GM18867 (cell line): ENCODE measurements around the gene C1orf232.

ENCODE experiments used
- ATAC-seq: cut with Tn5 transposase; IDR thresholded peaks from one replicate; pipeline ENCODE4 v1.9.1; 2021; ENCODE audit warnings: mild to moderate bottlenecking, moderate library complexity; ENCODE audit not compliant: unreplicated experiment

C1orf232 gene

DNA sequence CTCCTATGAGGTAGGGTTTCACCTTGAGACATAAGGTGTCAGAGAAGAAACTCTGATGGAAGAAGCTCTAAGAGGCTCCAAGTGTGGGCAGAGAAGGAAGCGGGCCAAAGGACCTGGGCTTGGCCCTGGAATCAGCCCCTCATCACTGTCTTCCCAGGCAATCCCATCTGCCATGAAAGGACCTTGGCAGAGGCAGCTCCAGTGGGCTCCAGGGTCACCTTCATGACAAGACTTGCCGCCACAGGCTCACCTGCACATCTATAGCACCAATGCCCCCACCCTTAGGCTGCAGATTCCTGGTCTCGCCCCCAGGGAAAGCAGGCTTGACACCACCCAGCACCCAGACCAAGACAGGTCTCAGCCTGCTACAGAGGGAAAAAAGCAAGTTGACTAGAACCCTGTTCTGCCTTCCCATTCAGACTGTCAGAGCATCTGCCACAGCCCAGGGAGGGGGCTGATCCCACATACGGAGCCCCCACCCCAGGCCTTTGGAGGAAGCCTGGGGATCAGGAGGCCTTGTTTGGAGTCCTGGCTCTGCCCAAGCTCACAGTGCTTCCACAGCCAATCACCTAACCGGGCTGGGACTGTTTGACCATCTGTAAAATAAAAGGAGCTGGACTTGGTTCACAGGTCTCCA, 10.4 kb downstream of the C1orf232 start:
- no peak for ATAC-seq

DNA sequence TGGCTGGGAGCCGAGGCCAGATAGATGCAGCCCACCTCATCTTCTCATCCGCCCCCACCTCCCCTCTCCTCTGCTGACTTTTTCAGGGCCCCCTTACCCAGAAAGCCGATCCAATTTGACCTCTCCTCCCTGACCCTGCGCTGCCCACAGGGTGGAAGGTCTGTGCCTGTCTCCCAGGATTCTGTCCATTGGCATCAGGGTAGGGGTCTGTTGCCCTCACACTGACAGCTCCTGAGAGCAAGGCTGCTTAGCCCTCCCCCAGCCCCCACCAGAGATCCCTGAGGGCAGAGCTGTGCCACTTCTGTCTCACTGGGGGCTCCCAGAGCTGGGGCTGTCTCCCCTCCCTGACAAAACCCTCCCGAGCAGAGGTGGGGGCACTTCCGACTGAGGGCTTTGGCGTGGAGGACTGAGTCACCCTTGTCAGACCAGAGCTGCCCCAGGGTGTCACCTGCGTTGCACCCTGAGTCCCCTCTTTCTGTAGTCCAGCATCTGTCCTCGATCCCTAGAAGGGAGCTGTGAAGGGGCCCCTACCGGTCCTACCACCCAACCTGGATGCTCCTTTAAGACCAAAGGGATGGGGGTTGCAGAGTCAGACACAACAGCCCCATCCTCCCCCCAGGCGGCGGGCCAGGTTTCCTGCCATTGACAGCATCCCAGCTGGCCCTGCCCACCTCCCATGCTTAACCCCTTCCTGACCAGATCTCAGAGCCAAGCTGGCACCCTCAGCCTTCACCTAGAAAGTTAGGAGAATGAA, 12.3 kb downstream of the C1orf232 start:
- ATAC-seq = no peak

DNA sequence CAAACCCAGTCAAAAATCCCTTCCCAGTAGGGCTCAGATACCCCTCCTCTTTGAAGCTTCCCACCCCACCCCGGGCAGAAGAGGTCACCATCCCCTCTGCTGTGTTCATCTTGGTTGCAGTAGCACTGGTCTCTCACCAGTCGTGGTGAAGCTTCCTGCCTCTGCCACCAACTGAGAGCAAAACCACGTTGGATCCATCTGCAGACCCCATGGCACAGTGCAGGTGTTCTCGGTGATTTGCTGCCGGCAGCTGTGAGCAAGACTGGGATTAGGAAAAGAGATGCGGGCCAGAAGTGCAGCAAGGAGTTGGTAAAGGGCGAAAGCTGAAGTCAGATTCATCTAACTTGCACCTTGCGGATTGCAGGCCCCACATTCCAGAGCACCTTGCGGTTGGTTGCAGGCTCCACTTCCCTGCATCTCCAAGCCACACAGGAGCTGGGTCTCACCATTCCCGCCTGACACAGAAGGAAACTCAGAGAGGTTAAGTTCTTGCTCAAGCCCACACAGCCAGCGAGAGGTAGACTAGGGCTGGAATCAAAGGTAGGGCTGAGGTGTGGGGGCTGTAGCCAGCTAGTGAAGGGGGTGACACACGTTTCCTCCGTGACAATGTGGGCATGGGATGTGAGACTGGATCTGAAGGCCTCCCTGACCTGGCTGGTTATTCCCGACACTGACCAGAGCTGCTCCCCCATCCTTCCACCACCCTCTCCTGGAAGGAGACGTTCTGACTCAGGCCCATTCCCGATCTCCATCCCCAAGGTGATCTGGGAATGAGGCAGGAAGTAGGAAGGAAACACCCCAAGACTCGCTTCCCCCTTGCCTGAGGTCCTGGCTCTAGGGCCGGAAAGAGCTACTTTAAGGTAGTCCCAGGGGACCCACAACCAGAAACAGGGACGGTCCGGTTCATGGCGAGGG, 13.1 kb downstream of the C1orf232 start:
- ATAC-seq = no peak

DNA sequence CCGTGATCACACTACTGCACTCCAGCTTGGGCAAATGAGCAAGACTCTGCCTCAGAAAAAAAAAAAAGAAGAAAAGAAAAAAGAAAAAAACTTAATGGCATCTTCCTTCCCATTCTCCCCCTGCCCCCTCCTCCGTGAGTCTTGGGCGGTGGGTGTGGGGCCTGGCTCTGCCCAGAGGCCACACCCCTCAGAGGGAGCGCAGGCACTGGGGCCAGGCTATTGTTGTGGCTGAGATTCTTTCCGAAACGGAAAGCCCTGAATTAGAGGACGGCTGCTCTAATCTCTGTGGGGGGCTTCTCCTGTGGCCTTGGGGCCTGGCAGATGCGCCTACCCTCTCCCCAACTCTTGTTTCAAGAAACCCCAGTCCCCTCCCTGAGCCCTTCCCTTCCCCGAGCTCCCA, 14.0 kb downstream of the C1orf232 start:
- no peak for ATAC-seq

DNA sequence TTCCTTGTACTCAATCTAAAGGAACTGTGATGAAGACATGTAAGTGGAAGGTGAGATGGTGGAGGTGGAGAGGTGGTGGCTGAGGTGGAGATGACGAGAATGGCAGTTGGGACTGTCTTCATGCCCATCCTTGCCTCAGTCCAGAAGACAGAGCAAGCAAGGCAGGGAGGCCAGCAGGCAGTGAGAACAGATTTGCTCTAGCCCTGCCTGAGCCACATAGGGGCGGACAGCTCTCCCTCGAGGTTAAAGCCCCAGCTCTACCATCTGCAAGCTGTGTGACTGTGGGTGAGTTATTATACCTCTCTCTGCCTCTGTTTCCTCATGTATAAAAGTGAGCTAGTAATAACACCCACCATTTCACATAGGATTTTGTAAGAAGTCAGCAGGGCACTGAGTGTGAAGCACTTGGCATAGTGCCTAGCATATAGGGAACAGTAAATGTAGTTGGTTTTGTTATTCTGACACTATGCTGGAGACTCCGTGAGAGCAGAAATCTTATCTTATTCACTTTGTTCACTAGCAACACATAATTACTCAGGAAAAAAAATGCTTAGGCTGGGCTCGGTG, 14.7 kb downstream of the C1orf232 start:
- no peak for ATAC-seq

DNA sequence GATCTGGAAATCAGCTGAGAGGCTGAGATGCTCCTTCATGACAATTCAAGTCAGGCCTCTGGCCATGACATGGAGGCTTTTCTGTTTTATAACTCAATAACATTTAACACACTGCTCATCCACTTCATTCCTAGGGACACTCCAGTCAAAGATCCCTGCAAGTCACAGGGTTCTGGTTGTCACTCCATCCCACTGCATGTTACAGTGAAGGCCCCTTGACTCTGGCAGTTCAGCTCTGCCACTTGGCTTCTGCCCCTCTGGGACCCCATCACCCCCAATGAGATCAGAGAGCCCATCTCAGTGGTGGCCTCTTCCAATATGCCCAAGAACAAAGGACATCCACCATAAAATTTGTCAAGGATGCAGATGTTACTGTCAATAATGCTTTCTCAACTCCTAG, 19.9 kb downstream of the C1orf232 start:
- ATAC-seq = no peak

DNA sequence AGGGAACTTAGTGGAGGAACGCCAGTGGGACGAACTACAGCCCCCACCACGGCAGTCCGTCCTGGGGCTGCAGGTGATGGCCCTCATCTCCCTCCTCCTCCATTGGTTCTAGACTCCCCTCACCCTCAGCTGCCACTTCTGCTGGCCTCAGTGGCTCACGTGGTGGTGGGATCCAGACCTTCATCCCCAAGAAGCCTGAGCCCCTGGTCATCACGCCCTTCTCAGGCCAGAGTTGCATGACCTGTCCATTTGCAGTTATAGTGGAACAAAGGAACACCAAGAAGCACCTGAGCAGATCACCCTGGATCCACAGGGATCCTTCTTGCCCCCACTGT, 22.8 kb downstream of the C1orf232 start:
- no peak for ATAC-seq

DNA sequence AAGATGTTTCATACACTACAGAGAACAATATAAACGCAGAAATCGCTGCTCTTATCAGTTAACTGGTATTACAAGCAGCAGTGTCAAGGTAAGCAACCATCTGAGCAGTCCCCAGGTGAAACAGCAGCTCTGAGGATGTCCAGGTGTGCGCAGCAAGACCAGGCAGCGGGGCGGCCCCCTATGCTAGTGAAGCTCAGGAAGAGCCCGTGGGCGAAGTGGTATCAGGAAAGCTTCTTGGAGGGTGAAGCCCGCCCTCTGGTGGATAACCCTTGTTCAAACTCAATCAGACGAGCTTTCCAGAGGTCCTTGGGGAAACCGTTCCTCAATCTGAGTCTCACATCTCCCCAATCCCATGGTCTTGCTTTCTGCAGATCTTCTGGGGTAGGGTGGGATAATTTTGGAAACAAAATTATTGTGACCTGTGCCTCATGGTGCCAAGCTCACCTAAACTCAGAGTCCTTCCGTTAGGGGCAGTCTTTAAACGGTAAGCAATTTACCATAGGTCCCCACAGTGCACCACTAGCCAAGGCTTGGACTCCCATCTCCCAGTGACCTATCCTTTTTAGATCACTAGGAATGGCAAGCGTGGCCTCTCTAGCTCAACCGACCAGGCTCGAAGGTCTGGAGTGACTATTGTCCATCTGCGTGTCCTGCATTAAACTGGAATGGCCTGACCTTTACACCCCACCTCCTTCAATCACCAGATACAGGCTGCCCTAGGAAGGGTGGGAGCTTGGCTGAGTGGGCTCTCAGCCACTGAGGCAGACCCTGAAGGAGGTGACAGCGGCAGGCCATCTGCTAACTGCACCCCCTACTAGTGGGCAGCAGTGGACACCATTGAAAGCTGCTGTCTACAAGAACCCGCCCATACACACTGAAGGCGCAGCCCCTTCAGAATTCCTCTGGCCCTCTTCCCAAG, 23.5 kb downstream of the C1orf232 start:
- no peak for ATAC-seq

DNA sequence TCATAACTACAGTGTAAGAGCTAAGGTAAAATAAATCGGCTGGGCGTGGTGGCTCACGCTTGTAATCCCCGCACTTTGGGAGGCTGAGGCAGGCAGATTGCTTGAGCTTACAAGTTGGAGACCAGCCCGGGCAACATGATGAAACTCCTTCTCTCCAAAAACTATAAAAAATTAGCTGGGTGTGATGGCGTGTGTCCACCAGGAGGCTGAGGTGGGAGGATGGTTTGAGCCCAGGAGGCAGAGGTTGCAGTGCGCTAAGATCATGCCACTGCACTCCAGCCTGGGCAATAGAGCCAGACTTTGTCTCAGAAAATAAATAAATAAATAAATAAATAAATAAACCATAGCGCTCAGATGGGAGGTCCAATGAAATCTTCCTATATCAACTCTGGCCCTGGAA, 26.6 kb downstream of the C1orf232 start:
- ATAC-seq = no peak

DNA sequence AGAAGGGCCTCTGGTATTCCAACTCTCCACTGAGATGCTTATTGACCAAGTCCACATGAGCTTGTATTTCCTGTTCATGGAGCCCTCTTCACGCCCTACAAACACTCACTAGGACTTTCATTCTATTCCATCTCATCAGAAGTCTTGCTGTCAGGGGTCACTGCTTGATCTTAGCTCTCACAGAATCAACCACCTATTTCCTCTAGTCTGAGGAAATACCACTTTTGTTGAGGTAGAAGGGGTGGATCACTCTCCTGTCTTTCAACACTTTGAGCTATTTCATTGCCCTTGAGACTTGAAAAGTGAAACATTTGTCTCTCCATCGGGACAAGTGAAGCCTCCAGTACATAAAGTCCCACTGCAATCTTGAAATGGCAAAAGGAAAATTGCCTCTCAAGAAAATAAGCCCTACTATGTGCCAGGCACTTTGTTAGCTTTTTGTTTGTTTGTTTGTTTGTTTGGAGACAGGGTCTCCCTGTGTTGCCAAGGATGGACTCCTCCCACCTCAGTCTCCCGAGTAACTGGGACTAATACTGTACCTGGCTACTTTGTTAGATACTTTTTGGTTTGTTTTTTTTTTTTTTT, 29.7 kb downstream of the C1orf232 start:
- no peak for ATAC-seq

DNA sequence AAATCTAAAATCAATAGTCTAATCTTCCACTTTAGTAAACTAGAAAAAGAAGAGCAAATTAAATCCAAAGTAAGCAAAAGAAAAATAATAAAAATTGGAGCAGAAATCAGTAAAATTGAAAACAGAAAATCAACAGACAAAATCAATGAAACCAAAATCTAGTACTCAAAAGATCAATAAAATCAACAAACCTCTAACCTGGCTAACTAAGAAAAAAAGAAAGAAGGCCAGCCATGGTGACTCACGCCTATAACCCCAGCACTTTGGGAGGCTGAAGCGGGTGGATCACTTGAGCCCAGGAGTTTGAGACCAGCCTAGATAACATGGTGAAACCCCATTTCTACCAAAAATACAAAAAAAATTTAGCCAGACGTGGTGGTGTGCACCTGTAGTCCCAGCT, 34.3 kb downstream of the C1orf232 start:
- ATAC-seq = no peak

DNA sequence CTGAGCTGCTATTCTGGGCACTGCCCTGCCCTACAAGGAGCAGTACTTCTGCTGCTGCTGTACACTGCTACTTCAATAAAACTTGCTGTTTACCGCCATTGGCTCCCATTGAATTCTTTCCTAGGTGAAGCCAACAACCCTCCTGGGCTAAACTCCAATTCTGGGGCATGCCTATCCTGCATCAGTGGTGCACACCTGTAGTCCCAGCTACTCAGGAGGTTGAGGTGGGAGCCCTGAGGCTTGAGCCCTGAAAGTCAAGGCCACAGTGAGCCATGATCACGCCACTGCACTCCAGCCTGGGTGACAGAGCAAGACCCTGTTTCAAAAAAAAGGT, 36.0 kb downstream of the C1orf232 start:
- ATAC-seq = no peak

DNA sequence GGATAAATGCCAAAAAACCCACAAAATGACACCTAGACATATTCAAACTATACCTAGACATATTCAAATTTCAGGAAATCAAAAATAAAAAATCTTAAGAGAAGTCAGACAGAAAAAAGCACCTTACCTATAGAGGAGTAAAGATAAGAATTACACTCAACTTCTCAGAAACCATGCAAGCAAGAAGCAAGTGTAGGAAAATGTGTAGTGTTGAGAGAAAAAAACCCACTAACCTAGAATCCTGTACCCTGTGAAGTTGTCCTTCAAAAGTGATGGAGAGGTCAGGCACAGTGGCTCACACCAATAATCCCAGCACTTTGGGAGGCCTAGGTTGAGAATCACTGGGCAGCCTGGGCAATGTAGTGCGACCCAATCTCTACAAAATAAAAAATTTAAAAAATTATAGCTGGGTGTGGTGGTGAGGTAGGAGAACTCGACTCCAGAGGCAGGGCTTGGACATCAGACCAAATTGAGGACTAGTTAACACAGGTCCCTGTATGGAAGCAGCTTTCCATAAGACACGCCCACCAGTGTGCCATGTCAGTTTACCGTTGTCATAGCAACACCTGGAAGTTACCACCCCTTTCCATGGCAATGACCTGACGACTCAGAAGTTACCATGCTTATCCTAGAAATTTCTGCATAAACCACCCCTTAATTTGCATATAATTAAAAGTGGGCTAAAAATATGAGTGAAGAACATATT, 36.5 kb downstream of the C1orf232 start:
- ATAC-seq = no peak

DNA sequence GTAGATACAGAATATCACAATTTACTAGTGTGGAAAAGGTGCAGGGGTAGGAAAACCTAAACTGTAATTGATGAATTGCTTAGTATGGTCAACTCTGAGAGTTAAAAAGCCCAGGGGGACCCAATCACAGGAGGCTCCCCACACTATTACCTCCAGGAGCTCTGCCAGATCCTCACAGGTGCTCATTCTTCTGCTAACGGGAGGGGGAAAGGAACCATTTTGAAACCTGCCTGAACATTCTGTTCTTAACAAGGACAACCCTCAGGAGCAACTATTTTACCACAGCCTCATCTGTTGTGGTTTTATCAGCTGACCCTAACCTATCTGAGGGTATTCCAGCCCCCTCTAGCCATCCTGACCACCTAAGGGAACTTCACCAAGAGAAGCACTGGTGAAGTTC, 38.1 kb downstream of the C1orf232 start:
- no peak for ATAC-seq

DNA sequence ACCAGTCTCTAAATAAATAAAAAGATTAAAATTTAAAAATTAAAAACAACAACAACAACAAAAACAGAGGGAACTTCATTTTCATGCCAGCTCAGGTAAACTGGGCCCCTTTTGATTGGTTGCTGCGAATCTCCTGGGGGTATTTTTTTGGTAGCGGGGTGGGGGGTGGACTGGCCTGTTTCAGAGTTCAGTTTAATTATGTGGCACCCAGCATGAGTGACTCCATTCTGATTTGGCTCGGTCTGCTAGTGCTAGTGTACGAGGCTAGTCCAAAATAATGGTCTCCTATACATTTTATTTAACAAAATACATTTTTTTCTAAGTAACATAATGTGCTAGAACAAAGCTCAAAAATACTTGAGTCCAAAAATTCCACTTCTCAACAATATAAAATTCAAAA, 39.0 kb downstream of the C1orf232 start:
- ATAC-seq = no peak

DNA sequence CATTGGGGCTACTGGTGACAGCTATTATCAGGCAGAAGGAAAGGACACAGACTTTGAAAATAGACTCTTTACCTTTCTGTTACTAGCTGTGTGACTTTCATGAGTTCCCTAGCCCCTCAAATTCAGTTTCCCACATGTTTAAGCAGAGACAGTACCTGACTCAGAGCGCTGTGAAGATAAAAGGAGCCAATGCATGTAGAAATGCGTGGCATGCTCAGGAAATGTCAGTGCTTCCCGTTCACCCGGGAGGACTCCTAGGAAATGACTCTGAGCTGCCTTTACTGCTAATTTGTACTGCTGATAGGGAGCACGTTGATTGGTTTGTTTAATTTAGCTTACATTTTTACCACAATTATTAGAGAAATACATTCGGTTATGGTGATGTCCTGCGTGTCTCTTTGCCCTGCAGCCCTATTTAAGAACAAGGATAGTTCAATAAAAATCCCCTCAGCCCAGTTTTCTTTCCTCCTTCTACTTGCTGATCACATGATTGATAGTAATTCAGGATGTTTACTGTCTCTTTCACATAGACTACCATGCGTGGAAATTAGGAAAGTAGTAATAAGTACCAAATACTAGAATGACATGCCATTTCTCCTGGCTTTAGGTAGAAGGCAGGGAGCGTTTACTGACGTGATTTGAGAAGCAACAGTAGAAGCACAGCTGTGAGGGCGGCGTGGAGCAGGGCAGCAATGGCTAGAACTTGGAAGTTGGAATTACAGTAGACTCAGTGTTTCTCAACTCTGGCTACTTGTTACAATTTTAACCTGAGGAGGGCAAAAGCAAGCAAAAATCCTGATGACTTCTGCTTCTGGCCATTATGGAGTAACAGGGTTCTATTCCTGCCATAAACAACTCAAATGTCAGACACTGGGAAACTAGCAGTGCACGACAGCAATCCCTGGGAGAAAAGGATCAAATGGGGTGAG, 41.3 kb downstream of the C1orf232 start:
- ATAC-seq = no peak

DNA sequence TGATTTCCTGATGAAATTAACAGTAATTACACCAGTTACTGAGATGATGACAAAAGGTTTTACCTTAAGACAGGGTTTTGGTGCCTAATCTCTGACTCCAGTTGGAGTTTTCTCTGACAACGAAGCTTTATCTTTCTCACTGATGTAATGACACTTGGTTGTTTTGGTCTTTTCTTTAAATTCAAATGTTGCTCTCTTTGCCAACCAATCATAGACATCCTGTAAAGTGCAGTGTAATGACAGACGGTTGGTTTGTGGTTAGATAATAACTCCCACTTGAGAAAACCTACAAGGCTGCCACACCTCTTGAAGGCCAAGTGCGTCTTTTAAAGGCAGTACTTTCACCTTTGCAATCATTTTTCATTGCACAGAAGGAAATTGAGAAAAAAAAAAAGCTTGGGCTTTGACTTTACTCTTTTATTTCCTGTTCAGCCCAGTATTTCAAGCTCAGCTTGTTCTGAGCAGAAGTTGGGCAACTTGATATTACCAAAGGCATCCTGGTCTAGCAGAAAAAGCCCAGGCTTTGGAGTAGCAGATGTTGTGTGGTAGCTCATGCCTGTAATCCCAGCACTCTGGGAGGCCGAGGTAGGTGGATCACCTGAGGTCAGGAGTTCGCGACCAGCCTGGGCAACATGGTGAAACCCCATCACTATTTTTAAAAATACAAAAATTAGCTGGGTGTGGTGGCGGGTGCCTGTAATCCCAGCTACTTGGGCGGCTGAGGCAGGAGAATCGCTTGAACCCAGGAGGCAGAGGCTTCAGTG, 42.3 kb downstream of the C1orf232 start:
- ATAC-seq = peak; percentile 82

DNA sequence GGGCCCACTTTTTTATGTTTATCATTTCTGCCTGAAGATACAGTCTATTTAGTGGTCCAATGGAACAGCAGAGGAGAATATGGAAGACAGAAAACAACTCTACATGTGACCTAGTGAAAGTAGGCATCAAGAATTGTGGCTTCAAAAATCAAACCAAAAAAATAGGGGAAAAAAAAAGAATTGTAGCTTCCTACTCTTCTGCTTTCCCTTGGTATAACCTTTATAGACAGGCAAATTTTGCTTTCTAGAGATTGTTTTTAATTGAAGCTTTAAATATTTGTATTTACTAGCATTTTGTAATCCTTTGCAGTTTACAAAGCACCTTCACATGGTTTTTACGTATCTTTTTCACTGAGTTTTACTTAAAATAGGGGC, 42.8 kb downstream of the C1orf232 start:
- no peak for ATAC-seq
